OCI-M2 (cell line): ENCODE results near the gene MAGI3.
"Not testable (repeated sequence)": the region's sequence is repeated elsewhere in the genome, so short reads cannot be mapped to it uniquely, and the experiment has no call there.

Experiments used
- DNase-seq: peaks from one replicate; lab custom pipeline; 2025; ENCODE audit not compliant: unreplicated experiment; lab: John Stamatoyannopoulos, UW

Gene MAGI3

DNA sequence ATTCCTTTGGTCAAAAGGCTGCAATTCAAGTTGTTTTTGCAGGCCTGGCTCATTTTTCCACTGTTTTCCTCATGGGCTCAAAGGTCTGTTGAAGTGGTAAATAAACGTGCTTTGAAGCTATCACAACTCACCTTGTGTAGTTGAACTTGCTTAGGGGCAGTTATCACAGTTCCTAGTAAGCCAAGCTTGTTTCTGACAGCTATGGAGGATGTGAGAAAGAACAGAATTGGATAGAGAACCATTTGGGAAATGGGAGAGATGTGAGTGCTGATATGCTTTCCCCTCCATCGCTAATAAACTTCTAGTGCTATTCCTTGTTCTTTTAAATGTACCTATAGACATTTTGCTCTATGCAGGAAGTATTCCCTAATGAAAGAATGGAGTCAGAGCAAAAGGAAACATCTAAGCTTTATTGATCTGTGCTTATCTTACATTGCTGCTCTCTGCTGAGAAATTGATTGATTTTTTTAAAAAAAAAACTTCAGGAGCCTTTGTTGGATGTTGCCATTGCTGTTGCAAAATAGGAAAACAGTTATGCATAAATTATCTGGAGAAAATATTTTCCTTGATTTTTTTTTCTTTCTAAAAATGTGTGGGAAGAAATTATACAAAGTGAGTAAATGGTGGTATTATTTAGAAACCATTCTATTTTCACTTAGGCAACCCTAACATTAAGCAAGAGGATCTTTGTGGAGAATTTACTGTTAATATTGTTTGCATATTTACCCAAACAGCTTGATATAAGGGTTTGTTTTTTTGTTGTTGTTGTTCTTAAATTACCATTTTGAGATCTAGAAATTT, 118.2 kb downstream of the MAGI3 start:
- no peak for DNase-seq

DNA sequence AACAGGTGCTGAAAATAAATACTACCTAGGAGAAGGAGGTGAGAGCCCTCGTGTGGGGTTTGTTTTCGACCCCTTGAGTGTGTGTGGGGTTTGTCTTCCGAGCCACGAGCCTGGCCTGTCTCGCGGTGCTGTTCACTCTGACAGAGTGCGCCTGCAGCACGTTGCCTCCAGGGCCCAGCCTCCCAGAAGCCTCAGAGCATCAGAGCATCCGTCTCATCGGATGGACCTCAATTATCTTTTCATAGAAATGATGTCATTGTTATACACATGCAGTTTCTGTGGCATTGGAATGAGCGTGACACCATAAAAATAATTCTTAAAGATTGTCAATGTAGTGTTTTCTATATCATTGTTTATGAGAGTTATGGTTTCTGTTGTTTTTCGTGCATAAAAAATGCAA, 119.5 kb downstream of the MAGI3 start:
- DNase-seq = not testable (repeated sequence)

DNA sequence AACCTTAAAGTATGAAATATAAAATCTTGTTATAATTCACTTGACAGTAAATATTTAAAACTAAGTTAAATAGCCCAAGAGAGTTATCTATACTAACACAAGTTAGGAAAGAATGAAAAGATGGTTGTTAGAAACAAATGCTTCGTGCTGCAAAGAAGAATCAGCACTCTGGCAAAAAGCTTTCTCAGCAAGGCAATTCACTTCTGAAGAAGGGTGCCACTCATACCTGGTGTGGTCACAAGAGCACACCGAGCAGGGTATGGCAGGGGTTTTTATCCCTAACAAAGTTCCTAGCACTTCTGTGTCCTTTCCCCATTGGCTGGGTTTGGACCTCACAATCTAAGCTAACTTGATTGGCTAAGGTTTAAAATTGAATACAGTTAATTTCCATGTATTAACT, 121.0 kb downstream of the MAGI3 start:
- no peak for DNase-seq

DNA sequence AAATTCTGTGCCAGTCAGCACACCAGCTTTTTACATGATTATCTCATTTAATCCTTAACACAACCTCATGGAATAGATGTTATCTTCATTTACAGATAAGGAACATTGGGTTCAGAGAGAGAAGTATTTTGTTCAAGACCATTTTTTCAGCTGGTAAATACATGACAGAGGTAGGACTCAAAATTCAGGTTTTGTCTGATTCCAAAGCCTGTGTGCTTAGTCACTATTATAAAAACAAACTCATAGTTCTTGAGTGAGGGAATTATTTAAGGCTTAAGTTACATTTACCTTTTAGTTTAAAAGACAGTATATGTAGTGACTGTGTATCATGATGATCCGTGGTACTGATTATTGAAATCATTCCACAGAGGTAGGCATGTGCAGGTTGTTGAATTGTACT, 125.2 kb downstream of the MAGI3 start:
- DNase-seq = no peak

DNA sequence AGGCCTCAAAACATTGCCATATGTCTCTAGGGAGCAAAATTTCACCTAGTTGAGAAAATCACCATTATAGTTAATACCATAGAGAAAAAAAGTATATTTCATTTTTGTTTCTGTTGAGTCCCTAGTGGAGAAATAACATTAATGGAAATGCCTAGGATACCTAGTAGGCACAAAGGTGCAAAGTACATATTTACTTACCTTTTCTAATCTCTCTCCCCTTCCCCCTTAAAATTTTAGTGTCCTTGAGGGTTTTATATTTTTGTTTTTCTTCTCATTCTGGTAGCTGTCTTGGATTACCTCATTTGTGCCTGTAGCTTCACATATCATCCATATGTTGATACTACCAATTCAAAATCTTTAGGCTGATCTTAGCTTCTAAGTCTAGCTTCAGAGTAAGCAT, 127.0 kb downstream of the MAGI3 start:
- DNase-seq = no peak

DNA sequence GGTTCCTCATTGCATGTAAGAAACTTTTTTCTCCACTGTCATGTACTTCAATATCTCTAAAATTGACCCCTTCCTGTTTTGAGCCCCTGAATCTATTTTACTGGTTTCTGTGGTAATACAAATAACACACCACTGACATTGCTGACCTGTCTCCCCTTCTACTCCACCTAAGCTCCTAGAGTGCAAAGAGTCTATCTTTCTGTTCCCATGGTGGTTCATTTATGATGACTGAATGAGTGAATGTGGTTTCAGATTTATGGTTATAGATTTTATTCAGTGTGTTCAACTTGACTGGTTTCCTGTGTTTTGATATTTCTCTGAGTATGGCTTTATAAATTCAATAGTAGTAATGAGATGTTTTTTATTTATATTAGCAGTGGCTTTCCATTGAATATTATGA, 127.7 kb downstream of the MAGI3 start:
- DNase-seq = no peak

DNA sequence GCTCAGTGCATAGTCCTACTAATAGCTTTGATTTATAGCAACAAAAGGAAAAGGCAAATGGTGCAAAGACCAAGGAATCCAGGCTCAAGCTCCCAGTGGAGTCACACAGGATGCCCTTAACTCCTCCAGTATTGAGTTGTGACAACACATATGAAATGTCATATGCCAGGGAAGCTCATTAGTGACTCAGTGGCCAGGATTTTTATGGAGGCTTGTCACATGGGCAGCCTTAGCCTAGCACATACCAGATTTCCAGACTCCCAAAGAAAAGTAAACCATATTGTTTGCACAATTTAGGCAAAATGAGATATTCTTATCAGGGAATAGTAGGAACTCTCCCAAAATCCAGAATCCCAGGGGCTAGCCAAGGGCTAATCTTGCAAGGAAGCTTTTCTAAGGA, 129.2 kb downstream of the MAGI3 start:
- no peak for DNase-seq

DNA sequence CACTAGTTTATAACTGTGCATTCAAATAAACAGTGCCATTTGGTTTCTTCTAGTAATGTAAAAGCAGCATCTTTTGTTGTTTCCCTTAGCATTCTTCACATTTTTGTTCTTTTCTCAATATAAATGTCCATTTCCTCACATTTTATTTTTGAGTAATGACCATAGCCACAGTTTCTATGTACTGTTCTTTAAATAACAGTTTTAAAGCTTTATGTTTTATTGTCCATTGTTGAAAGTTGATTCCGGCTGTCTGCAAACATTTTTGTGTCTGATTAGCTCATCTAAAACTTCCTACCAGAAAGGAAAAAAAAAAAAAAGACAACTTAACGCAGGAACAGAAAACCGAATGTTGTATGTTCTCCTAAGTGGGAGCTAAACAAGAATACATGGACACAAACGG, 139.7 kb downstream of the MAGI3 start:
- no peak for DNase-seq

DNA sequence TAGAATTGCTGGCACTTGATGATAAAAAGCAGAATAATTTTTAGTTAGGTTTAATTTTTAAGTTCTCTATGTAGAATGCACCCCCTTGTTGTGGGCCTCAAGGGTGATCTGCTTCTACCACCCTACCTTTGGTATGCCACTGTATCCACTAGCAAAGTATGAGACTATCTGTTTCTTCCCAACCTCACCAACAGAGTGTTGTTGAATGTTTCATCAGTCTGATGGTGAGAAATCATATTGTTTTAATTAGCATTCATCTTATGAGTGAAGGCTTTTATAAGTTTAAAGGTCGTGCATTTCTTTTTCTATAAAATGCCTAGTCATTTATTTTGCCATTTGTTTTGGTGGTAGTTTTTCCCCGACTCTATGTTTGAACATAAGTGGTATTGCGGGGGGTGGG, 141.0 kb downstream of the MAGI3 start:
- DNase-seq = no peak

DNA sequence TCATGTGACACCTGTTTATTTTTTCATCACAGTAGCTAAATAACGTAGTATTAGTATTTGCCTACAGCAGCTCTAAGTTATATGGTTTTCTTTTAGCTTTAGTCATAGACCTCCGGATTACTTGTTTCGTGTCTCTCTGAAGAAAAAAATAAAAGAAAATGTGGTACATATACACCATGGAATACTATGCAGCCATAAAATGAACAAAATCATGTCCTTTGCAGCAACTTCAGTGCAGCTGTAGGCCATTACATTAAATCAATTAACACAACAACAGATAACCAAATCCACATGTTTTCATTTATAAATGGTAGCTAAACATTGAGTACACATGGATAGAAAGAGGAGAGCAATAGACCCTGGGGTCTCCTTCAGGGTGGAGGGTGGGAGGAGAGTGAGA, 142.7 kb downstream of the MAGI3 start:
- DNase-seq = no peak

DNA sequence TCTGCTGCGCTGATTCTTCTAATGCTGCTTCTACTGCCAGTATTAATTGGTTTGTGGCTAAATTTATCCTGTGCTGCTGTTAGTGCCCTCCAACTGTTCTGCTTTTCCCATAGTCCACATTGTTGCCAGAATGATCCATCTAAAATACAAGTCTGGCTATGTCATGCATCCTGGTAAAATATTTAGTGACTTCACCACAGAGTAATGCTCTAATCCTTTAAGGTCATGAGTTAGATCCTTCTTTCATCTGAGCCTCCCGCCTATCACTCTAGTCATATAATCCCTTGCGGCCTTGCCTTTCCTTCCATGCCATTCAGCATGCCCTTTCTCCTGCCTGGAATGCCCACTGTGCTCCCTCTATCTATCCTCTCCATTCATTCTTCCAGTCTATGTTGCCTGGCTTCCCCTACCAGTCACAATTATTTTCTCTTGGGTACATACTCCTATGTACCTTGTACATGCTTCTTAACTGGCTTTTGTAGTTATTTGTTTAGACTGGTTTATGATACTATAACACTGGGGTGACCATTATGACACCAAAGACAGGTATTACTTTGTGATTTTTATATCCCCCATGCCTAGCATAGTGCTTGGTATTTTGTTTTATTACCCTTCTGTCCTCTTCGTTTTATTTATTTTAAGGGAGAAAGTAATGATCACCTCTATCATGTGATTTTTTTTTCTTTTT, 144.0 kb downstream of the MAGI3 start:
- no peak for DNase-seq

DNA sequence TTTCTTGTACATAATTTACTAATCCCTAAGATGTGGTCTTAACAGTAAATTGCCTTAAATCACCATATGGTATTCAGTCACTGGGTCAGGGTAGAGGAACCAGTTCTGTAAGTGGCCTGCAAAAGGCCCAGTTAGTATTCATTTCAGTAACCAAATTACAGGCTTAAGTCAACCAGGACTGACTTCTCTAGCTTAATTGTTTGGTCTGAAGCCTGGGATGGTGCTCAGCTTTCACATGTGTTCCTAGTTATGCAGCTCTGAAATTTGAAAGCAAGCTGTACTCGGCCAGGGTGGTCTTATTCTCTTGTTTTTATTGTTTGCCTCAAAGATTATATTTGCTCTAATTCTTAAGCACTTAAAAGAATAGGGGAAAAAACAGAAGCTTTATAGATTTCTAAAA, 144.6 kb downstream of the MAGI3 start:
- no peak for DNase-seq

DNA sequence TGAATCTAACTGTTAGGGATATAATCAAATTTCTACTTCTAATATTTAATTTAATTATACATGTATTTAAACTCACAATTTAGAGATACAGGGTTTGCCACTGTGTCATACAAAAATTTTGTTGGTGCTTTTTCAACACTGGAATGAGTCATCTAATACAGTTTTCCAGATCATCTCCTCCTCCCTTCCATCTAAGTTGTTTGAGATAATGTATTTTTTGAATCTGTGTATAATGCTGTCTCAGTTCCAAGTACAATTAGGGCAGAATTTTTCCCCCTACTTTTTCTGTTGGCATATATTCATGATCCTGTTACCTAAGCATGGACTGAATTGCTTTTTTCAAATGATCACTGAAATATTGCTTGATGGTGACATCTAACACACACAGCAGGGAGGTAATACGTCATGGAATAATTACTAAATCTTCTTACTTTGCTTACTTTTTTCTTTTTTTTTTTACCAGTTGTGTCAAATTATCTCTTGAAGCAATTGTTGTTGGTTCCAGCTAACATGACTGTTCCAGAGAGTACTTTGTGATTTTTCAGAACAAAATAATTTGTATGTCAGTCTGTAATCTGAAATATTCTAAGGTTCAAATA, 146.0 kb downstream of the MAGI3 start:
- no peak for DNase-seq

DNA sequence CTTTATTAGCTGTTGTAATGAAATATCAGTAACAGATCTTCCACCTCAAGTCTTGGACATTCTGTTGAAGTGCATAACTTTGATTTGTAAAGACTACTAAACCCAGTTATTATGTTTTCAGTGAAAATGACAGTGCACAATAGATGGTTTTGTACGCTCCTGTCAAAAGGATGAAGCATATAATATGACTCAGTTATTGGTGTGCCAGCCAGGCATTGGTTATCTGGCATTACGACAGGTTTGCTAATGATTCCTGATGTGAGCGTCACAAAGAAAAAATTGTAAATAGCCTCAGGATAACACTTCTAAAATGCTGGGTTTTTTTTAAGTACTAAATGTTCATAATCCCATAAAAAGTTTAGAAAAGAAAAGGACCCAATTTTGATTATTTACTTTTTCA, 147.9 kb downstream of the MAGI3 start:
- DNase-seq = no peak

DNA sequence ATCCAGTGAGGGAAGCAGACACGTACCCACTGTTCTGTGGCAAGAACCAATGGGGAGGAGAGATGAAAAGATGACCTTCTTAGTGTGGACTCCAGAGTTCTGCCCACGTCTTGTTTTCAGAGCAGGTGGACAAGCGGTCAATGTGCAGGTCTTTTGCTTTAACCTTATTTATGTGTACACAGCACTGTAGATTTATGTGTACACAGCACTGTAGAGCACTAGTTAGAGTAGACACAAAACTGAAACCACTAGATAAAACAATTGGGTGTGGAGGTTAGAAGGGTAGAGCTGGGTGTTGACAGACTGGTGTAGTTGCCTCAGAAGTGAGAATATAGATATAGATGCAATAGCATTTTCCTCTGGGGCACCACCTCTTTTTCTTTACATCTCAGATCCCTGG, 150.0 kb downstream of the MAGI3 start:
- no peak for DNase-seq

DNA sequence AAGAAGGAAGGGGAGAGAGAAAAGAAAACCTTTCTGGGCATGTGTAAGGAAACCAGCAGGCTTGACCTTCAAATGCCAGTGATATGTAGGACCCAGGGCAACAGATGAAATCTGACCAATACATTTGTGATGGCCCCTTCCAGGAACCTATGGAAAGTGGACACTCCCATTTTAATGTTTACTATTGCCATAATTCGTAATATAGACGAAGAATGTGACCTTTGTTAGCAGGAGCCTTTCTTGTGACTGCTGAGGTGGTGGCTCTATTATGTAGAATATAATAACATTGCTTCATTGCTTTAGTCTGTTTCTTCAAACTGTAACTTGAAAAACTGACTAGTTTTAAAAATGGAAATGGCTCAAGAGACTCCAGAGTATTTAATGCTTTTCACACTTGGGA, 150.8 kb downstream of the MAGI3 start:
- DNase-seq = no peak

DNA sequence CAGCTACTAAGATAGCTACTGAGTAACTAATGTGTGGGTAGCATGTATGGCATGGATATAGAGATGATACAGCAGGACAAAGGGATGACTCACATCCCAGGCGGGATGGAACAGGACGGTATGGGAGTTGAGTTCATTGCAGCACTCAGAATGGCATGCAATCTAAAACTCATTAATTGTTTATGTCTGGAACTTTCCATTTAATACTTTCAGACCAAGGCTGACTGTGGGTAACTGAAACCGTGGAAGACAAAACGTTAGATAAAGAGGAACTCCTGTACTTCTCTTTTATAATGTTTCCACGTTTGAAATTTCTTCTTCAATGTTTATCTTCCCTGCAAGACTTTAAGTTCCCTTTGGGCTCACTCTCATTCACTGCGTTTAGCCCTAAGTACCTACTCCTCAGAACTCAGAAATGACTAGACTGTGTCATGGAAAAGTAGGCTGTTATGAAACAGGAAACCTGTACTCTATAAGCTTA, 151.9 kb downstream of the MAGI3 start:
- no peak for DNase-seq

DNA sequence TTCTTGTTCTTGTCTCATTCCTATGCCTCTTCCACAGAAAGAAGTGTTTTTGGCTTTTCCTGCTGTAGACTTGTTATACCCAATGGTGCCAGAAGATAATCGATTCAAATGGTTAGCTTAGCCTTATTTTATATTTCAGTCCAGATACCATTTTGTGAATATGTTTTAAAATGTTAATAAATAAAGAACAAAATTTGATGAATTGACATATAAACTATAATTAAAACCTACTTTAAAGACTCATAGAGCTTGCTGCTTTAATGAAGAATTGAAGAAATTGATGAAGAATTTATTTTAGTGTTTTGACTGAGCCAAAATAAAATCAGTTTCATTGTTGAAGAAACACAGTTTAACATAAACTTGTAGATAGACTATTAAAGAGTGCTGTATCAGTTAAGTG, 152.8 kb downstream of the MAGI3 start:
- DNase-seq = no peak

DNA sequence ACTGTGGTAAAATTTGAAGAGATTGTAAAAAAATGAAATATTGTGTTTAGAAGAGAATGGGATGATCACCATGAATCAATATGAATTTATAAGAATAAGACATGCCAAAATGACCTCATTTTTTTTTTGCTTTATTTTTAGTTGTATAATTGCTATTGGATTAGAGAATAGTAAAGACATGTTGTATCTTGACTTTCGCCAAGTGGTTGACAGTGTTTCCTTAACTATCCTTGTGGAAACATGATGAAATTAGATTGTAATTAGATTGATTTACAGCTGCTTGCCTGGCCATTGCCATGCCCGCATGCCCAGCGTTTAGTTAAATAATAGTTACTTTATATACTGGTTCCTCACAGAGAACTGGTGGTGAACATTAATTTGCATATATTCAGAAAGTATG, 154.9 kb downstream of the MAGI3 start:
- DNase-seq = no peak

DNA sequence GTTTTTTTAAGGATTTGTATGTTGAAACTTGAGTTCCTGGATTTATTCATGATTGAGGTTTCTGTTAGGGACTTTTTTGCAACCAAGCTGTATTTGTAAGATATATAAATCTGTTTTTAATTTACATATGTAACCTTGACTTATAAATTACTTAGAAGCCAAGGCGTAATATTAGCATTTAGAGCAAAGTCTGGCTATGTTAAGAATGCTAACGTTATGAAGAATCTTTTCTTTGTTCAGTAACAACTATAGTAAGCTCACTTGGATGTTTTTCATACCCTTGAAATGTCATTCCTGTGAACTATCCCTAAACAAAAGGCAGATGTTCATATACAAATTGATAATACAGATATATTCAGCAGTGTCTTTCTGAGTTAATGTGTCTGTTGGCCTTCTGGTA, 155.3 kb downstream of the MAGI3 start:
- no peak for DNase-seq

DNA sequence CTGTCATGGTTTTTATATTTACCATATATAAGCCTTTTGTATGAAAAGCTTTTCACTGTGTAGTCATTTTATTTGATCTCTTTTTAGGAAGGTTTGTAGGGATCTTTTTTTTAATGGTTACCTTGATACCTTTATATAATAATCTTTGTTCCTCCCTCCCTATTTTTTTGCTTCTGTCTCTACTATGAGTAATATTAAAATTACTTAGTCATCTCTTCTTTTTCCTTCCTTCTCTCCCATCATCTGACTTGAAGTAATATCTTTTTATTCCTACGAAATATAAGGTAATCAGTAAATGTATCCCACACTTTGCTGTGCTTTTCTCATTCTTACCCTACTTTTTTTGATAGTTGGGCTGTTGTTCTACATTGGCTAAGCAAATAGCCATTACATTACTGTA, 161.4 kb downstream of the MAGI3 start:
- no peak for DNase-seq

DNA sequence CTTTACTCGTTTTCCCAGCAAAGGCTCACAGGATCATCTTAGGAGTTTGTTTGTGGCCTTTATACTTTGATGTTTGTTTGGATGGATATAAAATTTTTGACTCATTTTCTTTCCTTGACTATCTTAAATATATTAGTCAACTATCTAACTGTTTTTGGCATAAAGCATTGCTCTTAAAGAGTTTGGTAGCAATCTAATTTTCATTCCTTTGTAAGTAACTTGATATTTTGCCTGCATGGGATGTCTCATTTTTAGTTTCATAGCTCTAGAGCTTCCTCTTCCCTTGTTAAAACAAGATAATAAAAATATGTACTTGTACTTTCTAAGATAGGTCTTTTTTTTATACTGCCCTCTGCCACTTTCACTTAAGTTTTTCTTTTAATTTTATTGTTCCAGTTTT, 161.9 kb downstream of the MAGI3 start:
- DNase-seq = no peak
